AG09319 (cell line): Measurements from ENCODE around the gene PTPRM.

Experiments
- DNase-seq: peaks from one replicate; pipeline ENCODE4 v3.0.0-alpha.2; 2010; ENCODE audit warnings: low read depth; ENCODE audit errors: extremely low read depth
- CTCF ChIP-seq: IDR thresholded peaks from 2 replicates; pipeline ENCODE4 v1.5.1; 2011; ENCODE audit warnings: low read depth, mild to moderate bottlenecking, inconsistent platforms, low read length, moderate library complexity

The PTPRM gene

GRCh38 chr18:8188184-8188583 lies 621.1 kb downstream of the PTPRM start:
- no peak for DNase-seq
- TF ChIP-seq CTCF: no peak

GRCh38 chr18:8190980-8191379 lies 623.9 kb downstream of the PTPRM start:
- no peak for TF ChIP-seq CTCF
- no peak for DNase-seq

- no peak for TF ChIP-seq CTCF
- no peak for DNase-seq
Observed at GRCh38 chr18:8194431-8194830, 627.3 kb downstream of the PTPRM start.

- no peak for TF ChIP-seq CTCF
- no peak for DNase-seq
Observed at GRCh38 chr18:8196238-8196637, 629.1 kb downstream of the PTPRM start.

GRCh38 chr18:8197499-8197898 lies 630.4 kb downstream of the PTPRM start:
- TF ChIP-seq CTCF: no peak
- no peak for DNase-seq

GRCh38 chr18:8207996-8208395 lies 640.9 kb downstream of the PTPRM start:
- DNase-seq: no peak
- TF ChIP-seq CTCF: no peak

GRCh38 chr18:8208716-8209115 lies 641.6 kb downstream of the PTPRM start:
- DNase-seq: no peak
- TF ChIP-seq CTCF: no peak
